ENCODE measurements around the gene SMARCA1. TPM values are rescaled to one million over a fixed set of nuclear protein-coding genes. Genes with fewer than 3 reads are reported as not detected.

Gene SMARCA1
- total RNA-seq, 4 donors from 2014 or later, result 8.0 to 13.9 (median 11.2) TPM

GRCh38 chrX:129534816-129535578 is 11.7 kb upstream of the SMARCA1 start:
- intact Hi-C loops (cut with DNase I; ENCODE audit: low total_unique reads), result no loop called here
- TF ChIP-seq CTCF (IDR thresholded peaks at IDR 0.05) (no peak), POLR2A (IDR thresholded peaks at IDR 0.05) (no peak)
- no peak for DNase-seq (ENCODE audit: low spot score in 2 of 2)
- no peak overlapping the region for H3K4me3 ChIP-seq (ENCODE audit: low read depth, poor library complexity, severe bottlenecking)
- WGBS, 2 donors, result 55 to 73% methylated on average over 4 of the region's 4 CpGs

GRCh38 chrX:129531132-129531531 is 7.8 kb upstream of the SMARCA1 start:
- DNase-seq (ENCODE audit: low spot score in 2 of 2), result no peak
- no peak overlapping the region for H3K4me3 ChIP-seq (ENCODE audit: low read depth, poor library complexity, severe bottlenecking)
- intact Hi-C loops (cut with DNase I; ENCODE audit: low total_unique reads), result no loop called here
- TF ChIP-seq POLR2A (IDR thresholded peaks at IDR 0.05), result no peak
- WGBS, 2 donors, result 50 to 55% methylated on average over 1 of the region's 1 CpG

GRCh38 chrX:129530410-129530809 is 7.1 kb upstream of the SMARCA1 start:
- intact Hi-C loops (cut with DNase I; ENCODE audit: low total_unique reads), result no loop called here
- no peak for TF ChIP-seq CTCF (IDR thresholded peaks at IDR 0.05)
- no peak for TF ChIP-seq POLR2A (IDR thresholded peaks at IDR 0.05)
- 74 to 85% methylated on average over 5 of the region's 5 CpGs for WGBS, 2 donors
- no peak for DNase-seq (ENCODE audit: low spot score in 2 of 2)
- no peak overlapping the region for H3K4me3 ChIP-seq (ENCODE audit: low read depth, poor library complexity, severe bottlenecking)

- DNase-seq (ENCODE audit: low spot score in 2 of 2), result no peak
- intact Hi-C loops (cut with DNase I; ENCODE audit: low total_unique reads), result no loop called here
- H3K4me3 ChIP-seq (ENCODE audit: low read depth, poor library complexity, severe bottlenecking), result no peak overlapping the region
- WGBS, 2 donors, result 31 to 44% methylated on average over 4 of the region's 4 CpGs
- TF ChIP-seq CTCF (IDR thresholded peaks at IDR 0.05) (no peak), POLR2A (IDR thresholded peaks at IDR 0.05) (no peak)
These were observed 6.5 kb upstream of the SMARCA1 start for GRCh38 chrX:129529685-129530281.

GRCh38 chrX:129525896-129526295 is 2.6 kb upstream of the SMARCA1 start:
- 51 to 53% methylated on average over 3 of the region's 3 CpGs for WGBS, 2 donors
- no peak for TF ChIP-seq POLR2A (IDR thresholded peaks at IDR 0.05)
- TF ChIP-seq CTCF (IDR thresholded peaks at IDR 0.05), result no peak

GRCh38 chrX:129525162-129525561 is 1.9 kb upstream of the SMARCA1 start:
- WGBS, 2 donors, result 42 to 59% methylated on average over 4 of the region's 4 CpGs
- DNase-seq (ENCODE audit: low spot score in 2 of 2), result no peak
- TF ChIP-seq POLR2A (IDR thresholded peaks at IDR 0.05), result no peak
- no peak for TF ChIP-seq CTCF (IDR thresholded peaks at IDR 0.05)
- intact Hi-C loops (cut with DNase I; ENCODE audit: low total_unique reads), result no loop called here
- no peak overlapping the region for H3K4me3 ChIP-seq (ENCODE audit: low read depth, poor library complexity, severe bottlenecking)

More at GRCh38 chrX:129525896-129526295, 2.6 kb upstream of the SMARCA1 start:
- no peak overlapping the region for H3K4me3 ChIP-seq (ENCODE audit: low read depth, poor library complexity, severe bottlenecking)
- intact Hi-C loops (cut with DNase I; ENCODE audit: low total_unique reads), result no loop called here
- no peak for DNase-seq (ENCODE audit: low spot score in 2 of 2)
